Smooth muscle cell of the brain vasculature (primary cell): ENCODE measurements around the gene LSM4.

Source experiments
- DNase-seq: peaks from one replicate; pipeline ENCODE4 v3.0.0-alpha.2; 2012; ENCODE audit warnings: low read depth, low spot score

Gene LSM4

DNA sequence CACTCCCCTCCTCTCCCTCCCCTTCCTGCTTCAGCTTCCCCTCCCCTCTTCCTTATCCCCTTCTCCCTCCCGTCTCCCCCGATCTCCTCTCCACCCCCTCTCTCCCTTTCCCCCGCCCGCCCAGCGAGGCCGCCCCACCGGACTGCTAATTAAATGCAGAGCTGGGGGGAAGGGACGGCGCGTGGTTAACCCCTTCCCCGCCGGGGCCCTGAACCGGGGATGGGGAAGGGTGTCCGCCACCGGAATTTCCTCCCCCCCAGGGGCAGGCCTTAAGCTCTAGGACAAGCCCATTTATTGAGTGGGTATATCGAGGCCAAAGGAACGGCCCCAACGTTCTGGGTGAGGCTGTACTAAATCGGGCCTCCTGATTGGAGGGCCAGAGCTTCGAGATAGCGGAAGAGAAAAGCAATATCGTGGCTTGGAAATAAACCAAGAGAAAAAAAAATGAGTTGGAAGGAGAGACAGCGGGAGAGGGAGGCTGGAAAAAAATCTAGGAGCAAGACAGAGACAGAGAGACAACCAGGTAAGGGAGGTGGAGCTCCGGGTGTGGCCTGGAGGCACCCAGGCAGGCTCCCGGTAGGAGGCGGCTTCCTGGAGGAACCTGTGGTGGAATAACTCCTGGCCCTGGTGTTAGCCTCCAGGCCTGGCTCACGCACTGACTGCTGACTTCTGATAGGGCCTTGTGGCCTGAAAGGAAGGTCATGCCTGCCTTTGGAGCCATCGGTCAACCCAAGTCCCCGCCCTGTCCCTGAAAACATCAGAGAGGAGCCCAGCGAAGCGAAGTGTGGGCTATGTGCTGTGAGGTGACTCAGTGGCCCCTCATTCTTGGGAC is 29.9 kb downstream of the LSM4 start:
- DNase-seq, result no peak

DNA sequence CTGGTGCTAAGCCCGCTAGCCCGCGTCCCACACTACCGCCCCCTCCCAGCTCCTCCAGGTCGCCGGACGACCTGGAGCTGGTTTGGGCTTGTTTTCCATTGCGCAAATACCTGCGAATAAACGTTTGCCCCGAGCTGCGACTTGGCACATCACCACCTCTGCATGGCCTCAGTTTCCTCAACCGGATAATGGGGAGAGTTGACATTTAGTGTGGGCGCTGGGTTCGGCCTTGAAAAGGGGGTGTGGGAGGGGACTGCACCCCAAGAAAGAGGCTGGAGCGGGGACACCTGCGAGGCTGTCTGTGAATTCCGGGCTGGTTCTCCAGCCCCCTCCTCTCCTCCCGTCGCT is 30.4 kb downstream of the LSM4 start:
- DNase-seq, result no peak

DNA sequence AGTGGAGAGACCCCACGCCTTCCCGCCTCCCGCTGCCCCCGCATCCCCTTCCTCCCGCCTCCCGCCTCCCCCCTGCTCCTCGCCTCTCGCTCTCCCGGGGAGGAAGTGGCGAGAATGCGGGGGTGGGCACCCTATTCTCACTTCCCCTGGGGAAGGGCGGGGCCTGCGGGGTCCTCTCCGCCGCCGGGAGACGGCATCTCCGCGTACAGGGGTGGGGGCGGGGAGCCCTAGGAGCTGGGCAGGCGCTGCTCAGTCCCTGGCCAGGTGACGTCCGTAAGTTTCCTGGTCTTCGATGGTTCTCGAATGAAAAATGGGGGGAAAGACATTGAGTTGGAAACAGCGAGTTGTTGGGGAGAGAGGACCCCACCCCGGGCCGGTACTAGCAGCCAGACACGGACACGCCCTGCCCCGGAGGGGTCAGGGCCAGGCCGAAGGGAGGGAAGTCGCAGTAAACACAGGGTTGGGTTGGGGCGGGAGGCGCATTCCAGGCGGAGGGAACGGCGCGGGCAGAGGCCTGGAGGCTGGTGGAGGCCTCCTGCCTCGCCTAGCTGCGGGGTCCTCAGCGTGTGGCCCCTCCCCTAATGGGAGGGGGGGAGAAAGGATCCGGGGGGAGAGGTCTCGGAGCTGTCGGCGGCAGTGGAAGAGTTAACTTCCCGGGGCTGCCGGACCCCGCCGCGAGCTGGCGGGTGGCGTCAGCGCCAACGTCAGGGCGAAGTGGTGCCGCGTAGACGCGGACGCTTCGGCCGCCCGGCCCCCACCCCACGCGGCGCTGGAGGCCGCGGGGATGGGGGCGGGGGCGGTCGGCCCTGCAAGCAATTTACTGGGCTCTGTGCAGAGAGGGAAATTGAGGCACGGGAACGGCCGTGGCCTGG is 31.1 kb downstream of the LSM4 start:
- no peak for DNase-seq

DNA sequence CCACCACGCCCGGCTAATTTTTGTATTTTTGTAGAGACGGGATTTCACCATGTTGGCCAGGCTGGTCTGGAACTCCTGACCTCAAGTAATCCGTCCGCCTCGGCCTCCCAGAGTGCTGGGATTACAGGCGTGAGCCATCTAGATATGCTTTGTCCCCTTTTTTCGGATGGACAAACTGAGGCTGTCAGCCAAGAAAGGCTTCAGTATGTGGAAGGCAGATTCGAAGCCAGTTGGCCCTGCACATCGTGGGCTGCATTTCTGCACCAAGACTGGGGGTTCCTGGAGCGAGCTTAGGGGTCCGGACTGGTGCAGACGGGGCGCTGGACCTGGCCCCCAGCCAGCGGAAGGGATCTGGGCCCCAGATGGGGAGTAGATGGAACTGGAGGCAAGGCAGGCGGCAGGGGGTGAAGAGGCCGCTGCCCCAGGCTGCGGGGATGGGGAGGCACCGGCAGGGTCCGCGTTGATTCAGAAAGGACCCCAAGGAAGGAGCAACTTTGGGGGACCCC is 31.8 kb downstream of the LSM4 start:
- no peak for DNase-seq

DNA sequence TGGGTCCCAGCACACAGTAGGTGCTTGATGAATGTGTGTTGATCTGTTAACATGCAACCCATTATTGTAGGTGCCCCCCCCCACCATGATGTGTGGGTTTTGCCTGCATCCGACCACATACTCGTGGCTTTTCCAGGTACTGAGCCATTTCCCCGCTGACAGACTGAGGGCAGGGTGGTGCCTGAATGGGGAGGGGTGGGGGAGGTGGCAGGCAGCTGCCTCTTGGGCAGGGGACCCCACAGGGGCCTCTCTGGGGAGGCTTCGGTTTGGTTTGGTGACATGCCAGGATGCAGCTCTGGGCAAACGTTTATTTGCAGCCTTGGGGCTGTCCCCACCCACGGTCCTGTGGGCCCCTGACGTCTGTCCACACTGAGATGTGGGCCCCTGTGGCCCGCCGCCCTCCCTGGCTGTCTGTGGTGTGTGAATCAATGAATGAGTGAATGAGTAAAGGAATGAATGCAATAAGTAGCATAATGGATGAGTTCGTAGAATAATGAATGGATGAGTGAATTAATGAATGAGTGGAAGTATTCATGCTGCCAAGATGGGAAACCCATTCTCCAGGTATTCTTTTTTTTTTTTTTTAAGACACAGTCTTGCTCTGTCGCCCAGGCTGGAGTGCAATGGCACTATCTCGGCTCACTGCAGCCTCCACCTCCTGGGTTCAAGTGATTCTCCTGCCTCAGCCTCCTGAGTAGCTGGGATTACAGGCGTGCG is 32.4 kb downstream of the LSM4 start:
- no peak for DNase-seq

DNA sequence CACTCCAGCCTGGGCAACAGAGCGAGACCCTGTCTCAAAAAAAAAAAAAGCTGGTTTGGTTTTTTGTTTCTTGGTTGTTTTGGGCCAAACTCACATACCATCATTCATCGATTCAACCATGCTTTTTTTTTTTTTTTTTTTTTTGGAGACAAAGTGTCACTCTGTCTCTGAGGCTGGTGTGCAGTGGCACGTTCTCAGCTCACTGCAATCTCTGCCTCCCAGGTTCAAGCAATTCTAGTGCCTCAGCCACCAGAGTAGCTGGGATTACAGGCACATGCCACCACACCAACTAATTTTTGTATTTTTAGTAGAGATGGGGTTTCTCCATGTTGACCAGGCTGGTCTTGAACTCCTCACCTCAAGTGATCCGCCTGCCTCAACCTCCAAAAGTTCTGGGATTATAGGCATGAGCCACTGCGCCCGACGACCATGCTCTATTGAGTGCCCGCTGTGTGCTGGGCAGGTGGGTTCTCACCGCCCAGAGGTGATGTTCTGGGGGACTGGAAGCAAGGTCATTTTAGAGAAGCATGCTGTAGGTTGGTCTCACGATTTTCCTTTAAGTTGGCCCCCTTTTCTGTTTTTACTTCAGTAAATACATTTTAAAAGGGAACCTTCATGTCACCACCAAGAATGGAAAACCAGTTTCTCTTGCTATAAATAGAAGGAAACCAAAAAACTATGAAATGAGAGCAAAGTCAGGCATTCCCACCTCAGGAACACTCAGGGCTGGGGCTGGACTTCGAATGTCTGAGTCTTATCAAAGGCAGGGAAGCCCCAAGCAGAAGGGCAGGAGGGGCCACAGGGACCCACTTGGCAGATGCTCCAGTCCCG is 33.2 kb downstream of the LSM4 start:
- DNase-seq, result no peak

DNA sequence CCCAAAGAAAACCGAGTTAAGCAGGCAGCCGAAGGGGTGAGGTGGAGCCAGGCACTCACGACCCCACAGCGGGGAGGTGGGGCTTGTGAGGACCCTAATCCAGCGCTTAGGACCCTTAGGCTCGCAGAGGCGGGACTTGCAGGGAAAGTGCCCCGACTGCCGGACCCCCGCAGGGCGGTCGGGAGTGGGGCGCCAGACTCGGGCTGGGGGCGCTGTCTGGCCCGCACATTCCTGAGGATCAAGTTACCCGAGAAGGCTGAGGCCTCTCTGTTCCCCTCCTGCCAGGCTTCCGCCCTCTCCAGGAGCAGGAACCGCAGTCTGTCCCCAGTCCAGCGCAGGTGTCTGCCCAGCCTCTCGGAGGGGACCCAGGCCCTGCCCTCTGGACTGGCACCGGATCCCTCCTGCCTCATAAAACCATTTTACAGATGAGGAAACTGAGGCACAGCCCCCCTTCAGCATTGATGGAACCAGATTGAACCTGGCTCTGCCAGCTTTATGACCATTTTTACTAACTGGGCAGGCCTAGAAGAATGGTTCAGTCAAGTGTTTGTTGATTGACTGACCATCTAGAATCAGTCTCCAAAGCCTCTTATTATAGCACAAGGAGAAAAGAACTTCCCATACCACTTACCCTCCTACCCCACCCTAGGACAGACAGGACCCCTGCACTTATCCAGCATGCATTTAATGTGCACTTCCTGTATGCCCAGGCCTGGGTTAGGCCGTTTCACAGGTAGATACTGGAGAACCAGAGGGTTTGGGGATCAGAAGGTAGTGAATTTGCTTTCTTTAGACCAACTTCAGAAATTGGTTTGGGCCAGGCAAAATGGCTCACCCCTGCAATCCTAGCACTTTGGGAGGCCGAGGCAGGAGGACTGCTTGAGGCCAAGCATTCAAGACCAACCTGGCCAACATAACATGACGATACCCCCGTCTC is 34.8 kb downstream of the LSM4 start:
- no peak for DNase-seq

DNA sequence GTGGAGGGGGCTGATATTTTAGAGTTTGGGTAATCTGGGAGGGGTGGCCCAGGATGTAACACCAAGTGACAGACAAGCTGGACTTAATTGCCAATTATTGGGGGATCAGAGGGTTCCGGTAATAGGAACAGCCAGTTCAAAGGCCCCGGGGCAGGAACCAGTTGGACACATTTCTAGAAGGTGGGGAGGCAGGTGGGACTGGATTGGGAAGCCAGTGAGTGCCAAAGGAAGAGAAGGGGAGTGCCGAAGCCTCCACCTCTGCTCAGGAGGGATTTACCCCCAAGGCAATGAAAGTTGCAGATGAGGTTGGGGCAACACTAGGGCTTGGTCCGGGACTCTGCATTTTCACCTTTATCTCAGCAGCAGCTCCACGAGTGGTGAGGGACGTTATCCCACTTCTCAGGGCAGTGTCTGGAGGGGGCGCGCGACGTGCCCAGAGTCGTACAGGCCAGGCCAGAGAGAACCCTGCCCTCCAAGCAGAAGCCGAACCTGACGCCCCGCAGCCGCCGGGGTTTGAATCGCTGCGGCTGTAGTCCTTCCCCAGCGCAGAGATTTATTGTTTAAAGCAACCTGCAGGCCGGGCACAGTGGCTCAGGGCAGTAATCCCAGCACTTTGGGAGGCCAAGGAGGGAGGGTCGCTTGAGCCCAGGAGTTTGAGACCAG is 35.8 kb downstream of the LSM4 start:
- no peak for DNase-seq

DNA sequence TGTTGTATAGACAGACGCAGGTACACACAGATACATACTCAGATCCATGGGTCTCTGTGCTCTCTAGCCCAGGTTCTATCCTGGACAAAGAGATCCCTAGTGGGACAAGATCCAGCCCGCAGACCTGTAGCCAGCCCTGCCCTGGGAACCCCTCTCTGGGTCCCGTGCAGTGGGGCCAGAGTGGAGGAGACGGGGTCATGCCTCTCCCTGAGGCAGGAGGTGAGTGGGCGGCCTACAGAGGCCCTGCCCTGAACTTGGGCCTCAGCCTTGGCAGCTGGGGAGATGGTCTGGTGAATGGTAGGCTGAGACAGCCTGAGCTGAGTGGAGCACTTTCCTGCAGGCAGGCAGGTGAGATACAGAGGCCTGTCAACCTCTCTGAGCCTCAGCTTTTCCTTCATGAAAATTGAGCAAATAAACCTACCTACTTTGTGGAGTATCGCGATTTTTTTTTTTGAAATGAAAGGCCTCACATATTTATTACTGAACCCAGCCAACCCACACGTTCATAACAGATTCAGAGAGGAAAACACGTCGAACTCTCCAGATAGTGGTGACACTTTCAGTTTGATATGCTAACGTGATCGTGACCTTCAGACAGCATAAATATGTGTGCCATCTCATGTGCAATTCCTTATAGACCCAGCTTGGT is 38.0 kb downstream of the LSM4 start:
- no peak for DNase-seq

DNA sequence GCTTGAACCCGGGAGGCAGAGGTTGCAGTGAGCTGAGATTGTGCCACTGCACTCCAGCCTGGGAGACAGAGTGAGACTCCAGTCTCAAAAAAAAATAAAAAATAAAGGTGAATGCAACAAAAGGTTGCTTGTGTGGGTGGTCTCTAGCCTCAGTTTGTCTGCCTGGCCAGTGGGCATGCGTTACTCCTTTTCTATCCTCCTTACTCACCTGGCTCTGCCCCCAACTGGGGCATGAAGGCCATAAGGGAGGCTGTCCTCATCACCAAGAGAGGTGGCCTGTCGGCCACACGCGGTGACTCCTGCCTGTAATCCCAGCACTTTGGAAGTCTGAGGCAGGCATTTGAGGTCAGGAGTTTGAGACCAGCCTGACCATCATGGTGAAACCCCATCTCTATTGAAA is 39.5 kb downstream of the LSM4 start:
- no peak for DNase-seq

DNA sequence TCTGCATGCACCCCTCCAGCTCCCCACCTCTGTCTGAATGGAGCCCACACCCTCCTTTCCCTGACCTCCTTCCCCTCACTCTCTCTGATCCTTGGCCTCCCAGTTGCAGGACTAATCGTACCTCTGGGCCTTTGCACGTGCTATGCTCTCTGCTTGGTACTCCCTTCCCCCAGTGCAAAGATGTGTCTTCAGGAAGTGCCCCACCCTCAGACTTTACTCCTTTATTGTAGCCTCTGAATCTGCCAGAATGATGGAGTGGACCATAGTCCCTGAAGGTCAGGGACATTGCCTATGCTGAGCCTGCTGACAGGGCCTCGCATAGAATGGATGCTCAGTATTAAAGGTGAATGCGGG is 40.1 kb downstream of the LSM4 start:
- no peak for DNase-seq

DNA sequence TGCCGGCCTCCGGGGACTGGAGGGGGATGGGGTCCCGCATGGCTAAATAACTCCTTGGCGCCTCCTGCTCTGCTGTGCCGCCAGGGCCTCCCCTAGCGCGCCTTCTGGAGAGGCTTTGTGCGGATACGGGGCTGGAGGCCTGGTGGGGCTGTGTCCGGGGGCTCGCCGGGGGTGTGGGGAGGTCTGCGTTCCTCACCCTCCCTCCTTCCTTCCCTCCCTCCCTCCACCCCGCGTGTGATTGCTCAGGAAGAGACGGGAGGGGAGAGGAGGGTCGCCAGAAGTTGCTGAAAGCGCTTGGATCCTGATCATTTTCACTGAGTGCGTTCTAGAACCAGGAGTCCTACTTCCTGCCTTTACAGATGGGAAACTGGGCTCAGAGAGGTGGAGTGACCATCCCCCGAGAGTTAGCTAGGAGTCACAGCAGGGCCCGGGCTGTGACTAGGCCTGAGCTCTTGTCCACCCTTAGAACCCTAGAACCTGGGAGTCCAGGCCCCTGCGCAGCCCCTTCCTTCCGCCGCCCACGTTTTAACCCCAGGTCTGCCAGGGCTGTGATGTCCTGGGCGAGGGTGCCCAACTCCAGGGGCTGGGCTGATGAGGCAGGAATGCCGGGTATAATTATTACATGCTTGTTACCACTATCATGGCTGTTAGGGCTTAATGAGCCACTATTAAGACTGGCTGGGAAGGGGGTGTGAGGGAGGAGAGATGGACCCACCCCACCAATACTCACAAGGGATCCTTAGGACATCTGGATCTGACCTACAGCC is 40.7 kb downstream of the LSM4 start:
- no peak for DNase-seq

DNA sequence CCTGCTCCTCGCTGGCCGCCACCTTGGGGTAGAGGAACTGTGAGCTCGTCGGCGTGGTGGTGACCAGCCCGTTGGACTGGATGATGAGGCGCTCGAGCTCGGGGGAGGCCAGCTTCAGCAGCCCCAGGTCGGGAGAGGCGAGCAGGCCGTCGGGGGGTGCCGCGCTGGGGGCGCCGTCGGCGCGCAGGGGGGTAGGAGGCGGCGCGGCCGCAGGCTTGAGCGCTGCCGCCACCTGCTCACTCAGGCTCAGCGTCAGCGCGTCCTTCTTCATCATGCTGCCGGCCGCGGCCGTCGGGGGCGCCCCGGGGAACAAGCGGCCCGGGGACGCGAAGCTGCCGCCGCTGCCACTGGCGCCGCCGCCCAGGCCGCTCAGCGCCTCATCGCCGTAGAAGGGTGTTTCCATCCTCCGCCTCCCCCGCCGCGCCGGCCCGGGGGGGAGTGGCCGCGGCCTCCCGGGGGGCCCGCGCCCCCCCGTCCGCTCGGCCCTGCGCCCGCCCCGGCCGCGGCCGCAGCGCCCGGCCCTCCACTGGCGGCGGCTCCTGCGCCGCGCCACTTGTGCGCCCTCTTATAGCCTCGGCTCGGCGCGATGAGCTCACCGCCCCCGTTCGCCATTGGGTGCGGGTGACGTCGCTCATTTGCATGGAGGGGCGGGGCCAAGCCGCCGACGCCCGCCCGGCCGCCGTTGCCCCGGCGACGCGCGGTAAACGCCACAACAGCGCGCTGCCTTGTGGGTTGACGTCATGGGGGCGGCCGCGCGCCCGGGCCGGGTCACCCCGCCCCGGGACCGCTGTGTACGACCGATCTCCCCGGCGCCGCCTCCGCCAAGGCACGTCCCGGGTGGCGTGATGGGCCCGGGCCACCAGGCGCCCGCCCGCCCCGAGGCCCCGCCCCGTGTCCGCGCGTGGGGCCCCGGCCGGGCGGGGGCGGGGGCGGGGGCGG is 41.5 kb downstream of the LSM4 start, which contains the start of gene JUND:
JUND (minus strand) TSS at position 541 of the 939 bp plus-strand sequence; CDS start at position 403, 138 bp downstream.
- DNase-seq, result peak; percentile 95

DNA sequence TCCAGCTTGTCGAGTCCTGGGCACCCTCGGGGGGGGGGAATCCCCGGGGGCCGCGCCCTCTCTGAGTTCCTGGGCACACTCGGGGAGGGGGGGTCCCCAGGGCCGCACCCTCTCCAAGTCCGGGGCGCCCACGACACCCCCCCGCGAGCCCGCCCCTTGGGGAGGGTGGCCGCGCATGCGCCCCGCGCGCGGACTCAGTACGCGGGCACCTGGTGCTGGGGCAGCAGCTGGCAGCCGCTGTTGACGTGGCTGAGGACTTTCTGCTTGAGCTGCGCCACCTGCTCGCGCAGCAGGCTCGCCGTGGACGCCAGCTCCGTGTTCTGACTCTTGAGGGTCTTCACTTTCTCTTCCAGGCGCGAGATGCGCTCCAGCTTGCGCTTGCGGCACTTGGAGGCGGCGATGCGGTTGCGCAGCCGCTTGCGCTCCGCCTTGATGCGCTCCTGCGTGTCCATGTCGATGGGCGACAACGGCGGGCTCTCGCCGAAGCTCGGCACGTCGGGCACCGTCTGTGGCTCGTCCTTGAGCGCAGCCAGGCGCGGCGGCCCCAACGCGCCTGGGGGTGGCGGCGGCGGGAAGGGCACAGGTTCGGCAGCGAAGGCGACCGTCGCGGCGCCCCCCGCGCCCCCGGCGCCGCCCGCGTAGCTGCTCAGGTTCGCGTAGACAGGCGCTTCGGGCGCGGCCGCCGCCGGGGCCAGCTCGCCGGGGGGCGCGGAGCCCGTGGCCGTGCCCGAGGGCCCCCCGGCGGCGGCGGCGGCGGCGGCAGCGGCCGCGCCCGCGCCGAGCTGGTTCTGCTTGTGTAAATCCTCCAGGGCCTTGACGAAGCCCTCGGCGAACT is 42.4 kb downstream of the LSM4 start:
- DNase-seq, result no peak

DNA sequence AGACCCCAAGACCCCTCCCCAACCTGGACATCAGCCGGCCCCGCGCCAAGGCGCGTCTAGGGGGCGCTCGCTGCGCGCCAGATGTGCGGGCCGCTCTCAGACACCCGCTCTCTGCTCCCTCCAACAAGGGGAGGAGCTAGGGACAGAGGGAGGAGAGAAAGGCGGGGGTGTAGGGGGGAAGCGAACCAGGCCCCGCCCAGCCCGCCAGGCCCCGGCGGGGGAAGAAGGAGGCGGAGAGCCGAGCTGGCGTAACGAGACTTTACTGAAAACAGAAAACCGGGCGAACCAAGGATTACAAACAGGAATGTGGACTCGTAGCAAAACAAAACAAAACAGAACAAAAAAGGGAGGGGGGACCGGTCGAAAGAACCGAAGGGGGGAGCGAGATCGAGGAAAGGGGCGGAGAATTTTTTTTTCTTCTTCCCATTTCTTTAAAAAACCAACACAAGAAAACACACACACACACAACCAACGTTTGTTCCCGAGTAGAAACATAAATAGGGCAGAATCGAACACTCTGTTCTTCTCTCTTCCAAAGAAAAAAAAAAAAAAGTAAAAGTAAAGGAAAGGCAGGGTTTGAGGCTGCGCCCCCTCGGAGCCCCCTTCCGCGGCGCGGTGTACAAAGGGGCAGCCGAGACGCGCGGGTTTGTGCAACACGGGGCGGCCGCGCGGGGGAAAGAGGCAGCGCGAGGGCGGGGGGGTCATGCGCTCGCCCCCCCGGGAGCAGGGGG is 43.2 kb downstream of the LSM4 start:
- peak; percentile 89 for DNase-seq

DNA sequence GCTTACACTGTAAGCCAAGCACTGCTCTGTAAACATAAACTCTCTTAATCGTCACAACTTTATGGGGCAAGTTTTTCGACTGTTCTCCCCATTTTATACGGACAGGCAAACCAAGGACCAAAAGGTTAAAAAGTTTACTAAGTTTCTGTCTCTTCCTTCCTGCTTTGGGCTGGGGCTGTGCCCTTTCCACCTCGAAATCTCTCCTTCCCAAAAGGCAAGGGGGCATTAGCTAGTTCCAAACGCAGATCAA is 43.7 kb downstream of the LSM4 start:
- no peak for DNase-seq
